GM21423 (cell line): Measurements from ENCODE around the gene TMEM127.

Experiments
- ATAC-seq: cut with Tn5 transposase; IDR thresholded peaks from one replicate; pipeline ENCODE4 v1.9.1; 2021; ENCODE audit warnings: mild to moderate bottlenecking, moderate library complexity; ENCODE audit not compliant: unreplicated experiment

The TMEM127 gene

DNA sequence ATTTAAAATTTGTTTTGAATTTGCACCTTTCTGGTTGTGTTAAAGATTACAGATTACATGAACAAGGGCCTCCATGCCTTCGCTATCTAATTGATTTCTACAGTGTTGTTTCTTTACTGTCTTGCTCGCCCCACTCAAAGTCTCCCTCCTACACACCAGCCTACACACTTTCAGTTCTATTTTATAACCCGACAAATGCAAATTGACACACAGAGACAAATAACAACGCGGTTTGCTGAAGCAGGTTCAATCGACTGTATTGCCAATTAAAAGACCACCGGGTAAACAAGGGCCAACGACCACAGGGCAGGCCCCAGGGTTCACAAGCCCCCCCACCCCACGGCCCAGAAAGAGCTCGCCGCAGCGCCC lies 58.0 kb downstream of the TMEM127 start:
- ATAC-seq, result no peak

- ATAC-seq, result no peak
Observed at GRCh38 chr2:96207073-96207773, 58.6 kb downstream of the TMEM127 start.

DNA sequence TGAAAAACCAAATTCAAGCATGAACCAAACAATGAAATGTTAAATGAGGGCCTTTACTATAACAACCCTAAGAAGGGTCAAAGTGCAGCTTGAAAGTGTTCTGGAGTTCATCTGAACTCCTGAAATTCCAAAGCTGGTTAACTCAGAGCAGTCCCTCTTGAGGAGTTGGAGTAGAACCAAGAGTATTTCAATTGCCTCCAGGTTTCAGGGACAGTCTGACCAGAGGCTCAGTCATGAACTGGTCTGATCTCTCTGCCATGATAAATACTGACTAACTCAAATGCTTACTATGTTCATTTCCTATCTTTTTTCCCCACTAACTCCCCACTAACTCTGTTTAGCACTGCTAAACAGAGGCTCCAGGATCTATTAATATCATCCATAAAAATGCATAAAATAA lies 59.9 kb downstream of the TMEM127 start:
- ATAC-seq, result no peak

DNA sequence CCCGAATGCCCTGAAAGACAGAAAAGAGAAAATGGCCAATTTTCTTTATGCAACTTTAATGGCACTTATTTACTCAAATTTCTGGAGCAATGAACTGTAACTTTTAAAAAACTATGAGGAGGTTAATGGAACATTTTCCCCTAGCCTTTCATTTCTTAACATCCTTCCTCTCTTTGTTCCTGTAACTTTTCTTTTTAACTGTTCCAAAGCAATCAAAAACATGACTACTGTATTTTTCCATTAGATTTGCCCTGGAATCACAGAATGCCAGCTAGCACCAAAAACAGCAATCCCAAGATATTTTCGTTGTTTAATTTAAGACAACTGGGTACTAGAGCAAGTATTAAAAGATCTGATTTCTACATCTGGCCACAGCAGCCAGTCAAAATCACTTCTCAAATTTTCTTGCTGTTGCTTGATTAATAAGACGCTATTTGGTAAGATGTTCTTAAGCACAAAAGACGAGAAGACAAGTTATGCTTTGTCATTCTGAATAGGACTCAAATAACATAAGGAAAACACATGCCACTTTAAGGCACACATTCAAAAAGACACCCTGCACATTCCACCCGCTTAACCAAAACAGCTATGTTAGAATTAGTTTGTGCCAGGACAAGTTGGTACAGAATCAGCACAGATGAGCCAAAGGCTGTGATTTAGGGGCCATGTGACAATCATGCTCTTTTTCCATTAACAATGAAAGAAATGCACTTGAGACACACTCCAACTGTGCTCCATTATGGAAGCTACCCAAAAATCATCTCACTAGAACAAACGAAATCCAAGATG lies 60.8 kb downstream of the TMEM127 start:
- no peak for ATAC-seq

DNA sequence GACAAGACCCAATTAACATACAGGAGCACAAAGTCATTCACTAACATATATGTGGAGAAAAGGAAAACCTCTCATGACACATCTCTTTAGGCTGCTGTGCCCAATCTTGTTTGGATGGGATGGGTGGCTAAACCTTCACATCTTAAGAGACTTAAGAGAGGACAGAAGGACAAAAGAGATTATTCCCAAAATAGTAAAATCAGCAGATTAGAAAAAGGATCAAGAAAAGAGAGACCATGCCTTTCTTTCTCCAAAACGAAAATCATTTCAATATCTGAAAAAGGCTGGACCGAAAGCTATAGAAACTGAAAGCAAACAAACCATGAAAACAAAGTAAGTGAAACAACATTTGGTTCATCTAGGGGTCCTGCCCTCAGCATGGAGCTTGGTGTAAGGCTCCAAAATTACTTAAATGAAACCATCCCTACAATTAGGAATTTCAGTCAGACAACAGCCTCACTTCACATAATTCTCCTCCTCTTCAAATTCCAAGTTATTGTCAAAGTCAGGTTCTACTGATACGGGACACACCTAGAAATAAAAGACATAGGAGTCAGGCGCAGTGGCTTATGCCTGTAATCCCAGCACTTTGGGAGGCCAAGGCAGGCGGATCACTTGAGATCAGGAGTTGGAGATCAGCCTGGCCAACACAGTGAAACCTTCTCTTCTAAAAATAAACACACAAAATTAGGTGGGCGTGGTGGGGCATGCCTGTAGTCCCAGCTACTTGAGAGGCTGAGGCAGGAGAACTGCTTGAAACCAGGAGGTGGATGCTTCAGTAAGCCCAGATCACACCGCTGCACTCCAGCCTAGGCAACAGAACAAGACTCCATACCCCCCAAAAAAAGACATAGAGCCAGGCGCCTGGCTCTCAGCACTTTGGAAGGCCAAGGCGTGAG lies 62.4 kb downstream of the TMEM127 start:
- ATAC-seq, result no peak

GRCh38 chr2:96202152-96202854 lies 63.5 kb downstream of the TMEM127 start:
- no peak for ATAC-seq

- ATAC-seq, result no peak
Observed at GRCh38 chr2:96201338-96201737, 64.5 kb downstream of the TMEM127 start.

DNA sequence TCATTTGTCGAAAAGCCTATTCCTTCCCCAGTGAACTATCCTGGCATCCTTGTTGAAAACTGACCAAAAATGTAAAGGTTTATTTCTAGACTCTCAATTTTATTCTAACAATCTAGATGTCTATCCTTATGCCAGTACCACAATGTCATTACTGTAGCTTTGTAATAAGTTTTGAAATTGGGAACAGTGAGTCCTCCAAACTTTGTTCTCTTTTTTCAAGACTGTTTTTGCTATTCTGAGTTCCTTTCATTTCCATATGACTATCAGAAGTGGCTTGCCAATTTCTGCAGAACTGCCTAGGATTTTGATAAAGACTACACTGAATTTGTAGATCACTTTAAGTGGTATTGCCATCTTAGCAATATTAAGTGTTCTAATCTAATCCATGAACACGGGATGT lies 66.9 kb downstream of the TMEM127 start:
- no peak for ATAC-seq
